Loucy (cell line): ENCODE results near the gene PANX2.

Source experiments
- CTCF ChIP-seq: fragments of 200-600 bp; sonication (generic); conservative IDR thresholded peaks from 2 replicates; pipeline ENCODE4 v1.5.1; 2014; ENCODE audit warnings: mild to moderate bottlenecking, antibody characterized with exemption, low read length
- EZH2phosphoT487 ChIP-seq: fragments of 200-600 bp; IDR thresholded peaks from 2 replicates; pipeline ENCODE4 v1.6.1; 2018; ENCODE audit warnings: antibody characterized with exemption, mild to moderate bottlenecking, moderate library complexity, borderline replicate concordance

GRCh38 chr22:50139843-50140415, 30.6 kb upstream of the PANX2 start:
- TF ChIP-seq EZH2phosphoT487: no peak
- no peak for TF ChIP-seq CTCF
